NCI-H510A (cell line): ENCODE measurements around the gene DHCR24.

Experiments
- DNase-seq: peaks from one replicate; lab custom pipeline; 2025; lab: John Stamatoyannopoulos, UW

DHCR24 gene

GRCh38 chr1:54816130-54816529 is 70.9 kb downstream of the DHCR24 start:
- DNase-seq, result no peak

- no peak for DNase-seq
These were observed 71.7 kb downstream of the DHCR24 start for GRCh38 chr1:54815086-54815876.

GRCh38 chr1:54814571-54814970 is 72.4 kb downstream of the DHCR24 start:
- DNase-seq, result no peak

- DNase-seq, result no peak
These were observed 72.9 kb downstream of the DHCR24 start for GRCh38 chr1:54814126-54814498.

GRCh38 chr1:54813485-54814125 is 73.4 kb downstream of the DHCR24 start:
- DNase-seq, result no peak

DNA sequence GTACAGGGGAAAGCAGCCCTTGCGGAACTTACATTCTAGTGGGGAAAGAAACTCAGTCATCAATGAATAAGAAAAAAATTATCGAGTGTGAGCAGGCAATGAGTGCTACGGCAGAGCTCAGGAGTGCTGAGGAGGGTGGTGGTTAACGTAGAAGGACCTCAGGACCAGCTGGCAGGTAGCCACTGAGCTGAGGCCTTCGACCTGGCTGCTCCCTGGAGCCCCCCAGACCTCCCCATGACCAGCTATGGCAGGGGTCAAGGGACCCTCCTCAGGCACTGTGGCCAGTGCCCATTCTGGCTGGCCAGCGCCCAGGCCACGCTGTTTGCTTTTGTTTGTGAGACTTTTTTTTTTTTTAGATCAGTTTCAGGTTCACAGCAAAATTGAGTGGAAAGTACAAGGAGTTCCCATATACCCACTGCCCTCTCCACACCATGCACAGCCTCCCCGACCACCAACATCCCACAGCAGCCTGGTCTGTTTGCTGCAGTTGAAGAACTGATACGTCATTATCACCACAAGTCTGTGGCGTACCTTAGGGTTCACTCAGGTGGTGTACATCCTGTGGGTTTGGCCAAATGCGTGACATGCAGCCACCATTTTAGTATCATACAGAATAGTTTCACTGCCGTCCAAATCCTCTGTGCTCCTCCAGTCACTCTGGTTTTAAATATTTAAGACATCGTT is 74.1 kb downstream of the DHCR24 start:
- DNase-seq, result no peak

GRCh38 chr1:54811739-54812655 is 75.0 kb downstream of the DHCR24 start:
- DNase-seq, result no peak

DNA sequence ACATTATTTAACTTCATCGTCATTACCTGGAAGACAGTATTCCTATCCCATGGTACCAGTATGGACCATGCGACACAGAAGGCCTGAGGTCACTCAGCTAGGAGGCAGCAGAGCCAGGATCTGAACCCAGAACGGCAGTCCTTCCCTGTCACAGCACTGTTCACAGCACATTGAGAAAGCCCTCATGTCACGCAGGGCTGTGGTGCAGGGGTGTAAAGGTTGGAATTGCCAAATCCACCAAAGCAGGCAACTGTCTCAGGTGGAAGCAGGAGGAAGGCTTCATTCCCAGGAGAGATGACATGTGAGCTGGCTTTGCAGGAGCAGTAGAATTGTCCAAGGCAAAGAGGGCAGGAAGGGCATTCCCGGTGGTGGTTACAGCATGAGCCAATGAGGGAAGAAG is 75.9 kb downstream of the DHCR24 start:
- DNase-seq, result no peak

DNA sequence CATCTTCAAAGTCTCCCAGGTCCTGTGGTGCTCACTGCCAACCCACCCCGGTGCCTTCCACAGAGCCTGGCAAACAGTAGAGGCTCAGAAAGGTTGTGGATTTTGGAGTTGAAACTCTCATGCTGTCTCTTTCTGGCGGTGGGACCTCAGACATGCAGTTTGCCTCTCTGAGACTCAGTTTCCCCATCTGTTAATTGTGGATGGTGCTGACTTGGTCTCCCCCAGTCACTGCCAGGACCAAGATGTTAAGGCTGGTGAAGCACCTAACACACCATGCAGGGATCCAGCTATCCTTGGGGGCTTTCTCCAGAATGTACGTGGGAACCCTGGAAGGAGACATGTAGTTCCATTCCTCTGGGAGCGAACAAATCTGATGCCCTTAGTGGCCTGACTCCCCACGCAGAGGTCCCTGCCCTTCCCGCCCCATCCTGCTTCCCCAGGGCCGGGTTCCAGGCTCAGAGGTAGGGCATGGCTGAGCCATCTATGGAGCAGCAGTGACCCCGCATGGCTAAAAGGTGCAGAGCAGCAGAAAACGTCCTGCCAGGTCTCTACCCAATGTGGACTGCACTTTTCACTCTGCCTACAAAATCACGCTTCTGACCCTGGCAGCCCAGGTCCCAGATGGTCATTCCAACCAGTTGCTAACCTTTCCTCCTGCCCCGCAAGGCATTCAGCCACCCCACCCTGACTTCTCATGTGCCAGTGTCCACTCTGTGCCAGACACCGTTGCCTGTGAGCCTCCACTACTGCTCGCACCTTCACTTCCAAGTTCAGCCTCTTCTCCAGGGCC is 76.6 kb downstream of the DHCR24 start:
- DNase-seq, result peak; percentile 17

DNA sequence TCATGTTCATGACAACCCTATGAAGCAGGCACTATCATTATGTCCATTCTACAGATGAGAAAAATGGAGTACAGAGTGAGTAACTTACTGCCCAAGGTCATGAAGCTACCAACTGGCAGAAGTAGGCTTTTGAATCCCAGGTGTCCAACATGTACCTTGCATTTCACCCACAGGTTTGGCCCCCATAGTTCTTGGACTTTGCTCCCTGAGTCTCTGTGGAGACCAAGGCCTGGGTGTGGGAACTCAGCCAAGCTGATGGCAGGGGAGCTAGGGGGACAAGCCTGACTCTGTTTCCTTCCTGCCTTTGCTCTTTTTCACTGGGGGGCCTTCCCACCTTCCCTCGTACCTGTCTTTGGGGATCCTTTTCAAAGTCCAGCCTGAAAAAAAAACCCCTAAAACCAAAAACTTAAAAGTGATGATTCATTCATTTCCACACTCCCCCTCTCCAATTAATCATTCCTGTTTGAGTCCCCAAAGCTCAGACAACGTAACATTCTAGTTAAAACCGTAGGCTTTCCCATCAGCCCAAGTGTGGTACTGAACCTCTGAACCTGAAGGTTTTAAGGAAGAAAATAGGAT is 77.4 kb downstream of the DHCR24 start:
- no peak for DNase-seq

GRCh38 chr1:54808443-54809207 is 78.4 kb downstream of the DHCR24 start:
- no peak for DNase-seq

GRCh38 chr1:54807756-54808155 is 79.2 kb downstream of the DHCR24 start:
- no peak for DNase-seq

GRCh38 chr1:54806931-54807611 is 79.9 kb downstream of the DHCR24 start:
- no peak for DNase-seq

- DNase-seq, result no peak
These were observed 81.0 kb downstream of the DHCR24 start for GRCh38 chr1:54805981-54806381.

GRCh38 chr1:54805466-54805865 is 81.5 kb downstream of the DHCR24 start:
- DNase-seq, result no peak

DNA sequence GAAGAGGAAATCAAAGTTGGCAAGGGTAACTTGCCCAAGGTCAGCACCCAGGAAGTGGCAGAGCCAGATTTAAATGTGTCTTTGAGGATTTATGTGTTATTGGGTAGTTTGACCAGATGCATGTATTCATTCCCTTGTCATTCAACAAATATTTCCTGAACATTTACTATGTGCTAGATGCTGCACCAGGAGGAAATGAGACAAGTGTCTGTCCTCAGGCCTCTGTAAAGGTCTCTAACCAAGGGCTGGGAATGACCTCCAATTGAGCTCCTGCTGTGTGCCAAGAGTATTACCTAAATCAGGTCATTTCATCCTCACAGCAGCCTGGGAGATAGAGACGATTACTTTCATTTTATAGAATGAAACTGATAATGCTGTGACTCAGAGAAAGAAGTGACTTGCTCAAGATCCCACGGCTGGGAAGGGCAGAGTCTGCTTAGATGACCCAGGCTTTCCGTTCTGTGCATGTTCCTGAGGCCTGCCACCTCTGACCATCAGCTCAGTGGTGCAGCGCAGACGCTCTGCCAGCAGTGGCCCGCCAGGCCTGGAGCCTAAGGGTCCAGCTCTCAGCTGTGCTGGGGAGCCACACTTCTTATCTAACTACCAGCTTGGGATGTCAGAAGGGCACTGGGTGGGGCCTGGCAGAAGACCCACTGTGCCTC is 82.4 kb downstream of the DHCR24 start:
- no peak for DNase-seq

DNA sequence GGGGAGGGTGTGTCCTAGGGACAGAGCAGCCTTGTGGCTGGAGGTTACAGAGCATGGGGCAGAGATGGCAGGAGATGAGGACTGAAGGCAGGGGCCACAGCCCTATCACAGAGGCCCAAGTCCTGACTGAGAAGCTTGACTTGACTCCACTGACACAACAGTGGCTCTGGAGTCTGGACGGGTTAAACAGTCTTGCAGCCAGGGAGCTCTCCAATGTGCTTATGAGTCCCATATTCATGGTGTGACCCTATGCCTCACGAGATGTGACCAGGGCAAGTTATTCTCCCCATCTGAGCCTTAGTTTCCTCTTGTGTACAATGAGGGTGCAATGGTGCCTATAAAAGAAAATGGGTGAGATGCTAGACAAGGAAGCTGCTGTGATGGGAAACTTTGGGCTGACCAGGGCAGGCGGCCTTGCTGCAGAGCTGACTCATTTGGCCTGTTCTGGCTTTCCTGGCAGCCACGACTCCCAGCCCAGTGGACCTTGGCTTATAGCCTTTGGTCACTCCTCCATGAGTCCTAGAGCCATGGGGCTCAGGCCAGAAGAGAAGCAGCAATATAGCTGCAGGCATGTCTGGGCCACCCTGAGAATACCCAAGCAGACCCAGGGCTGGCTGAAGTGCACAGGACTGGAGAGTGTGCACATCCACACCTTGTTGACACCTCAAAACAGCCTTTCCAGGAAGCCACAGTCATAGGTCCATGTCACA is 83.1 kb downstream of the DHCR24 start:
- no peak for DNase-seq
